ENCODE measurements around the gene SDHA.
"Not testable (repeated sequence)": the region's sequence is repeated elsewhere in the genome, so short reads cannot be mapped to it uniquely, and the experiment has no call there.

SDHA gene

DNA sequence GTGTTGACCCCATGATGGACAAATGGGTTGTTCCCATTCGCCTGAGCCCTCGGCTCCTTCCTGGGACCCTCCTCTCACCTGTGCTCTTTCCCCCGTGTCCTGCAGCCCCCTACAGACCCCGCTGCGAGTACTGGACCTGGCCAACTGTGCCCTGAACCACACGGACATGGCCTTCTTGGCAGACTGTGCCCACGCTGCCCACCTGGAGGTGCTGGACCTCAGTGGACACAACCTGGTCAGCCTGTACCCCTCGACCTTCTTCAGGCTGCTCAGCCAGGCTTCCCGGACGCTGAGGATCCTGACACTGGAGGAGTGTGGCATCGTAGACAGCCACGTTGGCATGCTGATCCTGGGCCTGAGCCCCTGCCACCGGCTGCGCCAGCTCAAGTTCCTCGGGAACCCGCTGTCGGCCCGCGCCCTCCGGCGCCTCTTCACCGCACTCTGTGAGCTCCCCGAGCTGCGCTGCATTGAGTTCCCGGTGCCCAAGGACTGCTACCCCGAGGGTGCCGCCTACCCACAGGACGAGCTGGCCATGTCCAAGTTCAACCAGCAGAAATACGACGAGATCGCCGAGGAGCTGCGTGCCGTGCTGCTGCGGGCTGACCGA is 23.4 kb upstream of the SDHA start:
- peak in 4 of 42 donors; percentile 4 to 26 (median 20) for DNase-seq
- intact Hi-C loops (cut with DNase I), result no loop called here

DNA sequence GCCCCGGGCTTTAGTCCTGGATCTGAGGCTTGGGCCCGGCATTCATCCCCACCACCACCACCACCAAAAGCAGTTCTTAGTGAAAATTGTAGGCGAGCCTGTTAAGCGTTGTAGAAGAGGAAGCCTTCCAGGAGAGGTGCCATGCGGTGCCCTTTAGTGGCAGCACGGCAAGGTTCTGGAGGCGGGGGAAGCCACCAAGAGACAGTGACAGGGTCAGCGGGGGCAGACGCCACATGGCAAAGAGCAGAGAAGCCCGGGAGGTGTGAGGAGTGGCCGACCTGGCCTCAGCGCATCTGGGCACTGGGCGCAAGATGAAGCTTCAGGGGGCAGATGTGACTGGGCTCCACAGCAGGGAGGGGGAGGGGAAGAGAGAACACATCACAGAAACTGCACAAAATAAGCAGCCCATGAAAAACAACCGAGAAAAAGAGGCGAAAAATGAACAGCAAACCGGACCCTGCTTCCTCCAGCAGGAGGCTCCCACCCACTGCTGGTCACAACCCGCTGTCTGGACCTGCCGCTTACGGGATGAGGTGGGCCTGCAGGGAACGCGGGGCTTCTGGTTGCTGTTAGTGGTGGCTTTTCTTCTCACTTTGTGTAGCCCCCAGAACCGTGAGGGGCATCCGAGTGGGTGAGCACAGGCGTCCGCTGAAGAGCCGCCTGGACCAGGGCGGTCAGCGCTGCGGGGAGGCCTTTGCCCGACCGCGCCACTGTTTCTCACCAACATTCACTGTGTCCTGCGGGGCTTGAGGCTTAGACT is 22.5 kb upstream of the SDHA start:
- DNase-seq, result peak in 2 of 42 donors; percentile 16 to 17
- intact Hi-C loops (cut with DNase I), result no loop called here

DNA sequence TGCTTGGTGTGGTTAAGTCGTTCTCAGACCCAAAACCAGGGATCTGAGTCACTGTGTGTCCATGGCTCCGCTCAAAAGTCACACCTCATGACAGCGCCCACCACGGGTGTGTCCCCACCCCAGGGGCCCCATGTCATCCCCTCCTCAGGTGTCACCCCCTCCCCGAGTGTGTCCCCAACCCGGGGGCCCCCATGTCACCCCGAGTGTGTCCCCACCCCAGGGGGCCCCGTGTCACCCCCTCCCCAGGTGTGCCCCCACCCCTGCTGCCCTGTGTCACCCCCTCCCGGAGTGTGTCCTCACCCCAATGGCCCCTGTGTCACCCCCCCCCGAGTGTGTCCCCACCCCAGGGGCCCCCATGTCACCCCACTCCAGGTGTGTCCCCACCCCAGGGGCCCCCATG is 21.8 kb upstream of the SDHA start:
- intact Hi-C loops (cut with DNase I), result no loop called here

DNA sequence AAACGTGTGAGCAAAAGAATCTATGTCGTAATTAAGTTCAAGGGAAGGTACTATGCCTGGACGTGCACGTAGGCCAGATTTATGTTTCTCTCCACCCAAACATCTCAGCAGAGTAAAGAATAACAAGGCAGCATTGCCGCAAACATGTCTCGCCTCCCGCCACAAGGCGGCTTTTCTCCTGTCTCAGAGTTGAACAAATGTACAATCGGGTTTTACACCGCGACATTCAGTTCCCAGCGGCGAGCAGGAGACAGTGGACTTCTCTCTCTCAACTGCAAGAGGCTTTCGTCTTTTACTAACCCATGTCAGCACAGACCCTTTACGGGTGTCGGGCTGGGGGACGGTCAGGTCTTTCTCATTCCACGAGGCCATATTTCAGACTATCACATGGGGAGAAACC is 21.1 kb upstream of the SDHA start:
- intact Hi-C loops (cut with DNase I), result not testable (repeated sequence)
- peak in 16 of 42 donors; percentile 11 to 66 (median 37) for DNase-seq

More for the DNA sequence above, 21.8 kb upstream of the SDHA start:
- DNase-seq, result peak in 2 of 42 donors; percentile 11 to 22

DNA sequence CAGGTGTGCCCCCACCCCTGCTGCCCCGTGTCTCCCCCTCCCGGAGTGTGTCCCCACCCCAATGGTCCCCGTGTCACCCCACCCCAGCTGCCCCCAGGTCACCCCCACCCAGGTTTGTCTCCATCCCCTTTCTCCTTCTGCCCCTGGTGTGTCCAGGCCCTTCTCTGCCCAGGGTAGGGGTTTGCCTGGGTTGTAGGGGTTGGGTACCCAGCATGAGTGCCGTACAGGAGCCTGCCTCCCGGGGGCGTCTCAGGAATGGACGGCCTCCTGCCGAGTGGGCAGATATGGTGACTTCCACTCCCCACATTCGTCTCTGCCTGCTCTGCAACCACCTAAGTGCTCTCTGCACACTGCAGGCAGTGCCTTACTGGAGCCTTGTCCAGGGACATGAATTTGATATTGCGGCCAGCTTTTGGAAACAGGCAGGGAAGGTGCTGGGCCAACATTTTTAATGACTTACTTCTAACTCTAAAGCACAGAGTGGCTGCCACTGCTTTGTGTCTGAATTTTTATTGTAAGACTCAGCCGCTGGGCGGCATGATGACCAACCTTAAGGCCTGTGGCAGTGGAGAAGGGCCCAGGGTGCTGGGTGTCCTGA is 20.1 kb upstream of the SDHA start:
- intact Hi-C loops (cut with DNase I), result no loop called here
- DNase-seq, result peak in 2 of 42 donors; percentile 4 to 10

DNA sequence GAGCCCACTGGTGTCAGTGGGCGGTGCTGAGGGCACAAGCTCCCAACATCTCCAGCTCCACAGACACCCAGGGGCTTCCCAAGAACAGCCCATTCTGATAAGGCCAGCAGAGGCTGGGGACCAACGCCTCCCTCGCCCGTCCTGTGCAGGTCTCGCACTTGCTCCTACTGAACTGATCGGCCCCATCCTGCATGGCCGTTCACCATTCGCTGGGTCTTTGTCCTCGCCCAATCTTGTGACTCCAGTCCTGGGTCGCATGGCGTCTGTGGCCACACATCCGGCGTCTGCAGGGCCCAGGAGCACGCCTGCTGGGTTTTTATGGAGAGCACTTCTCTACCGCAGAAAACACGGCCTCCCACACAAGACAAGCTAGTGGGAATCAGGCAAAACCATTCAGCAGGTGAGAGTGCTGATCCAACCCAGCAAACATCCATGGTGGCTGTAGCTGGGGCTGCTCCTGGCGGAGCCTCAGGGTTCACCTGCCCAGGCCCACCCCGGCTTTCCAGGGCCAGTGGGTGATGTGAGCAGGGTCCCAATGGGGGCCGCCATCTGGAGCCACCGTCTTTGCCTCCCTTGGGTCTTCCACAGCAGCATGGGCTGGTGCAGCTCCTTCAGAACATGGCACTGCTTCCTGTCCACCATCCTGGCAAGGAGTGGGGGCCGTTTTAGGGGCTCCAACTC is 19.5 kb upstream of the SDHA start:
- peak in 3 of 42 donors; percentile 5 to 32 (median 13) for DNase-seq
- intact Hi-C loops (cut with DNase I), result no loop called here

DNA sequence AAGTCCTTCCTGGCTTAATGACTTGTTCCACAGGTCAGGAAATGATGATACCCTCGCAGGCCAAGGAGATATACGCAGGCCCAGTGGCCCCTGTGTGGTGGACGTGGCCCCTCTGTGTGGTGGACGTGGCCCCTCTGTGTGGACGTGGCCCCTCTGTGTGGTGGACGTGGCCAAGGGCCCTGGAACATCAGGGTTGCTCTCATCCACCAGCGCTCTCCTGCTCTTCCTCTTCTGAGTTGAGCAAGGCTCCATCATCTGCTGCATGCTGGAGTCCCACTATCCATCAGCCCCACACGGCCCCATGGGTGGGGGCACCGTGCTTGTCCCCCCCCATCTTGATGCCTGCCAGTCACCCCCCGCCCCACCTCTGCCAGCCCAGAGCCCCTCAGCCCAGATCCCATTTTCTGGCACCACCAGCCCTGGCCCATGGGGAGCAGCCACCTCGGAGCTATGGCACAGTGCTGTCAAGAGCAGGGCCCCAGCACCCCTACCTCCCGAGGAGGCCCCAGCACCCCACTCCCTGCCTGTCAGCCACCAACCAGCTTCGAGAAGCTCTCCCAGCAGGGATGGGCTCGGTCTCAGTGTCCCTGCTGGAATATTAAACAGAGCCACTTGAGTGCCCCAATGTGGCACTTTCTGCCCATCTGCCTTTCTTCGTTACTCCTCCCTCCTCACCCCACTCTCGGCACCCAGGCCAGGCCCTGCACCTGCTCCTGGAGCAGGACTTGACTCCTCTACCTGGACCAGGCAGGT is 18.7 kb upstream of the SDHA start:
- intact Hi-C loops (cut with DNase I), result no loop called here
- peak in 2 of 42 donors; percentile 9 to 28 for DNase-seq

DNA sequence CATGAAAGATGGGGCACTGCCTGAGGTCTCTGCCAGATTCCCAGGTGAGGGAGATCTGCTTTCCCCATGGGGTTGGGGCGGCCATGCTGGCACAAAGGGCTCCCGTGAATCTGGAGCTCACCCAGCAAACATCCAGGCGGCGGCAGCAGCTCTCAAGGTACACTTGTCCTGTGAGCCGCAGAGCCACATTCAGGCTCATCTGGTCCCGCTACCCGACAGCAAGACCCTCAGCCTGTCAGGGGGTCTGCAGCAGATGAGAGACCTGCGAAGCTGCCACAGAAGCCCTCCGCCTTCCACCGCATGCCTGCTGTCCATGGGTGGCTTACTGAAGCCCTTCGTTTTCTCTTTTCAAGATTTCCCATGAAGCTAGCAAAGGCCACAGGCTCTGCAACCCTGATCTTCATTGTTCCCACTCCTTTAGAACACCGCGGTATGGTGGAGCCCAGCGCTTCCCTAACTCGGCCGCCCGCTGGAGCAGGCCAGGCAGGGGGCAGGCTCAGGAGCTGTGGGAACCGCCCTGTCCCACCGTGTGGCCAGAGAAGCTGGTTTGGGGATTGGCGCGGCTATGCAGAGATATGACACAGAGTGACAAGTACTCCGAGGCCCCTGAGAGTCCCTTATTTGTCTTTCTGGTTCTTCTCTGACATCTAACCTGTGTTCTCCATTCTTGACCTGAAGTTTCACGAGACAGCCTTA is 18.0 kb upstream of the SDHA start:
- peak in 3 of 42 donors; percentile 4 to 29 (median 10) for DNase-seq
- intact Hi-C loops (cut with DNase I), result no loop called here

DNA sequence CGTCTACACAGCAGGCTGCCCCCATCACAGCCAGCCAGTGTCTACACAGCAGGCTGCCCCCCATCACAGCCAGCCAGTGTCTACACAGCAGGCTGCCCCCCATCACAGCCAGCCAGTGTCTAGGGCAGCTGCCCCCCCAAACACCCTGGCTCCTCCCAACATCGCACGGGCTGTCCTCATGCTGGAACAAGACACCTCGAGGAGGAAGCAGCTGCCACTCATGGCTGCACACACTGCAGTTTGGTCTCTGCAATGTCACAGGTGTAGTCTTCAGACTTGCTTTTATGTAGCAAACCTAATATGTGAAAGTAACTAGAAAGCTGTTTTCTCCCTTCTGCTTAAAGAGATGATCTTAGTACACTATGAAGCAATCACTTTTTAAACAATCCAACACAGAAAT is 17.1 kb upstream of the SDHA start:
- intact Hi-C loops (cut with DNase I), result no loop called here
- peak in 1 of 42 donors; percentile 7 for DNase-seq

DNA sequence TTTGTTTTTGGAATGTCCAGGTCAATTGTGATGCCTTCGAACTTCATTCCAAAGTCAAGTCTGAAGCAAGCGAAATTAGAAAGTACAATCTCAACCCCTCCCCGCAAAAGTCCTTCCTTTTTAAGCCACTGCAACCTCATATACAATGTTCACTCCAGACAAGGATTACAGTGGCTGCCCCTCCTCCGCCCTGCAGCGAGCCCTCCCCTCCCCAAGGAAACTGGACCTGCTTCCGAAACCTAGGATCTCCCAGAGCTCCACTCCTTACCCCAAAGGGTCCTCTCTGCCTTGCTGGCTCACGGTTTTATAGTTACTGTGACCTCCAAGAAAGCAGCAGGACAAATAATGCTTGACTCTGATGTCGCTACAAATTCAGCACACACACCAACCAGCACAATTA is 16.4 kb upstream of the SDHA start:
- DNase-seq, result peak in 1 of 42 donors; percentile 15
- intact Hi-C loops (cut with DNase I), result no loop called here

DNA sequence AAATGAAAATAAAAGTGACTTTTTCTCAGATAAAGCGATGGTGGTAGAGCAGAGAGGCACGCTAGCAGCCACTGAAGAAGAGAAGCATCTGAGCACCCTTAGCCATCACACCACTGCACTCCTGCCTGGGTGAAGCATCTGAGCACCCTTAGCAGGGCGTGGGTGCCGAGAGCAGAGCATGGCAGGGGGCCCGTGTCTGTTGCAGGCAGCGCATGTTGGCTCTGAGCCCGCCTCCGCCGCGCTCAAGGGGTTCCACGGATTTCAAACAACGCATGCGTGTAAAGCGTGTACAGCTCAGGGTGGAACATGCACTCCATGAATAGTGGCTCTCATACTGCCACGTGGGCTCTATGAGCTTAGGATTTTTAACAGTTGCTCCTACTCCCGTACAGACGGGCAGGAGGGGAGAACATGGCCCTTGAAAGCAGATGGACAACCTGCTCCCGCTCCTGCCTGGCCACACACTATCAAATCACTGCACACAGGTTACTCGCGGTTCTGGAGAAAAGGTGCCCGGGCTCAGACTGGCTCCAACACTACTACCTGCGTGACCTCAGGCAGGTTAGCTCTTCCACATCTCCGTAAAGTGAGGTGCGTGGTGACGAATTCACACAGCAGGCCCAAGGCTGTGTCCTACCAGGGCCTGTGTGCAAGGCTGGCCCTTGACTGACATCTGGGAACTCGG is 14.7 kb upstream of the SDHA start:
- DNase-seq, result peak in 2 of 42 donors; percentile 13 to 27
- intact Hi-C loops (cut with DNase I), result no loop called here

DNA sequence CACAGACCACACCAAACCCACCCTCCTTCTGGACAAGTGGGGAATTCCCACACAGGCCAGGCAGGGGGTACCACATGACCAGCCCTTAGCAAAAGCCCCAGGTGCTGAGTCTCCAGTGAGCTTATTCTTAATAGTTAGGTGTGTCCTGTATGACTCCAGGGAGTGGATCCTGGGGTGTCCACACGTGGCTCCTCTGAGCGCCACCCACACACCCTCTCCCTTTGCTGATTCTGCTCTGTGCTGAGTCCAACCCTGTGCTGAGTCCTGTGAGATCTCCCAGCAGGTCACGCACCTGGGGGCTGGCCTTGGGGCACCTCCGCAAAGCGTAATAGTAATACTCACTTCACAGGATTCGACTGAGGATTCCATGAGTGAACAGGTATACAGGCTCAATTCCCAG is 14.1 kb upstream of the SDHA start:
- peak in 2 of 42 donors; percentile 5 for DNase-seq
- intact Hi-C loops (cut with DNase I), result no loop called here

DNA sequence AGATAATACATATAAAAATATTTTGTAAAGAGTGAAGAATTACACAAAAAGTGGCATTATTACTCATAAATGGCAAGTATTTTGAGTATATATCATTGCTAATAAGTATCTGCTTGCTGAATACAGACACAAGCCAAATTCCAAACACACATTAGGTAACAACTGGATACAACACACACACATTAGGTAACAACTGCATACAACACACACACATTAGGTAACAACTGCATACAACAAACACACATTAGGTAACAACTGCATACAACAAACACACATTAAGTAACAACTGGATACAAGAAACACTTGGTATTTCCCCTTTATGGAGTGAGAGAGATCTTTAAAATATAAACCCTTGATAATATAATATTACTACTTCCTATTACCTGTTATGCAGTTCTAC is 13.7 kb upstream of the SDHA start:
- intact Hi-C loops (cut with DNase I), result no loop called here
- no peak for DNase-seq

DNA sequence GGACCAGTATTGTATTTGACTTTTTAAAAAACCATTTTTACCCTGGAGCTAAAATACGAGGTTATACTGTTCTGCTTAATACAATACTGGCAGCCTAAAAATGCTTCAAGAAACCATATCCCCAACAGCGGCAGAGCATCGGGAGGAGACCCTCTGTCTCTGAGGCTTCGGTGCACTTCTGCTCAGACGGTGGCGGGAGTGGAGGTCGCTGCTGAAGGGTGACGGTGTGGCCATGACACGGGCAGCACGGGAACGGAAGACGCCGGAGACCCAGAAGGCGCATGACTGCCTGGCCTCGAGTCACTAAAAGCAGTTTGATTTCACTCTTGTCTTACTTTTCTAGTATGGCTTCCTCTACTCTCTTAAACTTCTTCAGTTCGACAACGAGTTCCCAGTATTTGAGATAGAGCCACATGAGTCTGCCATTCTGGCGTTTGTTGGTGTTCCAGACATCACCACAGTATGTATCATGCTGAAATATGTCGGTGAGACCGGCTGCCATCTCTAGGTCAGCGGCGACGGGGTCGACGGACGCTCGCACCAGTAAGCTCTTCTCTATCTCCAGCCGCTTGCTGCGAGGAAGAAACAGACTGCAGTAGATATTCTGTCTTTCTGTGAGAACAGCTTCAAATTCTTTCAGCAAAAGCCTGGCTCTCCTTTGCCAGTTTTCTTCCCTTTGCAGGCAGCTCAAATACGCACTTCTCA is 13.0 kb upstream of the SDHA start:
- peak in 1 of 42 donors; percentile 30 for DNase-seq
- intact Hi-C loops (cut with DNase I), result no loop called here

DNA sequence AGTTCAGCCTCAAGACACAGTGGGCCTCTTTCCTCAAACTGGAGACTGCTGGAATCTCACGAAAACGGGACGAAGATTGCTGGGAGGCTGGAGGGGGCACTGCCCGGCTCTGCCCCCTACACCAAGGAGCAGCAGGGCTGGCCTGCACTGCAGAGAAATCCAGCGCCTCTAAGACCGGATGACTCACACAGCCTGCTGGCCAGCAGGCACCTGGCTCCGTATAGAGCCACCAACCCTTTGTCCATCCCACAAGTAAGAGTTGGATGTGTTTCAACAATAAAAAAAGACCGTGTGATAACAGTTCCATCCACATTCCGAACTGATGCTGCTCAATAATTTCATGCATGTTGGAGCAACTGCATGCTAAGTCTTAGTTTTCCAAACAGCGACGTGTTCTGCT is 11.7 kb upstream of the SDHA start:
- intact Hi-C loops (cut with DNase I), result no loop called here
- DNase-seq, result peak in 3 of 42 donors; percentile 3 to 36 (median 12)

DNA sequence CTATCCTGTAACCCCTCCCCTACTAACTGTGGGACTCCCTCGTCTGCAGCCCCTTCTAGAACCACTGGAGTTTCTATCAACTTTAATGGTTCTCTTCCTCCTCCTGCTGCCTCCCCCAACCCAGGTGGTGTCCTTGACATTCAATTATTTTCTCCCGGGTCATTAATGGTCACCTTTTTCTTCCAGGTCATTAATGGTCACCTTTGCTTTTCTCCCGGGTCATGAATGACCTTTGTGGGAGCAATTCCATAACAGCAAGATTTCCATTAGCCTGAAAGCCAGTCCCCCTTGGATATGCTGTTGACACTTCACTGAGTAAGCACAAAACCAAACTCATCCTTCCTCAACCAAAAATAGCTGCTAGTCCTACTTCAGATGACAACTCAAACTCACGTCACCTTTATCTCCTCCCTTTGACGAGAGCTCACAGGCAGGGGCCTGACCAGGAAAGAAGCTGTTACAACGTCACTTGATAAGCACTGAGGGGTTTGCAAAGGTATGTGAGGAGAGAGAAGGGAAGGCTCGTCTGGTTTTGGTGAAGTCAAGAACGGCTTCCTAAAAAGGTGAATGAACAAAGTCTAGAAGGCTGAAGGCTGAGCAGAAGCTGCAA is 11.1 kb upstream of the SDHA start:
- intact Hi-C loops (cut with DNase I), result no loop called here
- peak in 2 of 42 donors; percentile 15 to 34 for DNase-seq

DNA sequence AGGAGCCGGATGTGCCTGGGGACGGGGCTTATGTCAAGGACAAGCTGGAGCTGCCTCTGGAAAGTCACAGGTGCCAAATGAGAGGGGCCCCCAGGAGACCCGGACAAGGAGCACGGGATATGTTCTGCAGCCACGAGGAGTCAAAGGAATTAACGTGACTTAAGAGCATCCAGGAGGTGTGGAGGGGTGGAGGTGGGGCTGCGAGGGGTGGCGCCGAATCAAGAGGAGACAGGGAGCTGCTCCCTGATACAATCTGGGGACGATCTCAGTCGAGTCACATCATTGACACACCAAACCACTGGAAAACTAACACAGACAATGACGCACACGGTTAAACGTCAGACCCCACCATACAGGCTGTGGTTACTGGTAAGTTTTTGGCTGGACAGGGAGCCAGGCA is 10.5 kb upstream of the SDHA start:
- peak in 3 of 42 donors; percentile 10 to 38 (median 16) for DNase-seq

More for the DNA sequence above, 10.5 kb upstream of the SDHA start:
- intact Hi-C loops (cut with DNase I), result no loop called here

All from head of caudate nucleus (tissue), 42 donors.